SK-N-SH treated with all-trans-retinoic acid at 6 μM for 48 hours (cell line): ENCODE data around the gene ZNF69.

Source experiments
- BACH2 ChIP-seq: fragments of 250-450 bp; sonication (Bioruptor Pico); IDR thresholded peaks from 2 replicates; pipeline ENCODE4 v1.9.0; 2021; ENCODE audit warnings: mild to moderate bottlenecking, borderline replicate concordance
- ESRRG ChIP-seq: fragments of 250-450 bp; sonication (Bioruptor Pico); IDR thresholded peaks from 2 replicates; pipeline ENCODE4 v1.6.1; 2021; ENCODE audit warnings: mild to moderate bottlenecking
- GLIS3 ChIP-seq: fragments of 250-450 bp; sonication (Bioruptor Pico); IDR thresholded peaks from 2 replicates; pipeline ENCODE4 v1.5.0; 2020; ENCODE audit warnings: mild to moderate bottlenecking, moderate library complexity
- RARB ChIP-seq: fragments of 250-450 bp; sonication (Bioruptor Pico); IDR thresholded peaks from 2 replicates; pipeline ENCODE4 v1.8.0; 2021; ENCODE audit warnings: mild to moderate bottlenecking, moderate library complexity
- TCF4 ChIP-seq: fragments of 250-450 bp; sonication (Bioruptor Pico); IDR thresholded peaks from 2 replicates; pipeline ENCODE4 v1.8.0; 2021; ENCODE audit warnings: mild to moderate bottlenecking, moderate library complexity, borderline replicate concordance
- TSHZ2 ChIP-seq: fragments of 250-450 bp; sonication (Bioruptor Pico); IDR thresholded peaks from 2 replicates; pipeline ENCODE4 v1.5.0; 2020; ENCODE audit warnings: mild to moderate bottlenecking, moderate library complexity
- ZFP3 ChIP-seq: fragments of 250-450 bp; sonication (Bioruptor Pico); IDR thresholded peaks from 2 replicates; pipeline ENCODE4 v1.5.0; 2020; ENCODE audit warnings: mild to moderate bottlenecking, moderate library complexity
- ZFP30 ChIP-seq: fragments of 450-650 bp; formaldehyde crosslinking; IDR thresholded peaks from 2 replicates; pipeline ENCODE4 v1.5.0; 2022; ENCODE audit warnings: mild to moderate bottlenecking, moderate library complexity
- ZNF565 ChIP-seq: fragments of 450-650 bp; formaldehyde crosslinking; conservative IDR thresholded peaks from 2 replicates; pipeline ENCODE4 v1.5.0; 2020; ENCODE audit warnings: low read depth, mild to moderate bottlenecking, moderate library complexity
- ZNF8 ChIP-seq: fragments of 450-650 bp; formaldehyde crosslinking; IDR thresholded peaks from 2 replicates; pipeline ENCODE4 v1.5.0; 2020; ENCODE audit warnings: mild to moderate bottlenecking, moderate library complexity

DNA sequence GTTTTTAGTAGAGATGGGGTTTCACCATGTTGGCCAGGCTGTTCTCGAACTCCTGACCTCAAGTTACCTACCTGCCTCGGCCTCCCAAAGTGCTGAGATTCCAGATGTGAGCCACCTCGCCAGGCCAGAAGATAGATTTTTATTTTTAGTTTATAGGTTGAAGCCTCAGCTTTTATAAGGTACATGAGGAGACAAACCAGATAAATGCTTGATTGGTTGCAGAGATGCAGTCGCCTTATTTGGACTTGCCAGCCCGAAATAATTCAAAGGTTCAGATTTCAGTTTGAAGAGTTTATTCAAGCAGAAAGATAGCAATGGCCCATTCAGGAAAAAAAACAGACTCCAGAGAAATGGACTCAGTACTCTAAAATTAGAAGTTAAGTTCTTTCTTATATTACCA is 3.1 kb downstream of the ZNF69 start:
- no peak for TF ChIP-seq ZFP3 (CRISPR knock-in tag)
- no peak for TF ChIP-seq ZFP30 (CRISPR knock-in tag)
- TF ChIP-seq ZNF8 (CRISPR knock-in tag): no peak
- TF ChIP-seq BACH2: no peak
- no peak for TF ChIP-seq TSHZ2 (CRISPR knock-in tag)
- no peak for TF ChIP-seq RARB (CRISPR knock-in tag)
- TF ChIP-seq TCF4 (CRISPR knock-in tag): no peak
- no peak for TF ChIP-seq ESRRG (CRISPR knock-in tag)
- no peak for TF ChIP-seq ZNF565 (CRISPR knock-in tag)
- no peak for TF ChIP-seq GLIS3 (CRISPR knock-in tag)
